Measurements from ENCODE around the gene GATA1.

The GATA1 gene

GRCh38 chrX:48770296-48770695 is 16.1 kb upstream of the GATA1 start:
- TF ChIP-seq CTCF (IDR thresholded peaks at IDR 0.05; ENCODE audit: low read depth, low read length), result no peak
- H3K4me3 ChIP-seq (ENCODE audit: low read depth, low read length), result no peak overlapping the region

GRCh38 chrX:48772602-48773001 is 13.8 kb upstream of the GATA1 start:
- no peak for TF ChIP-seq CTCF (IDR thresholded peaks at IDR 0.05; ENCODE audit: low read depth, low read length)
- H3K4me3 ChIP-seq (ENCODE audit: low read depth, low read length), result no peak overlapping the region

GRCh38 chrX:48776818-48777439 is 9.5 kb upstream of the GATA1 start:
- TF ChIP-seq CTCF (IDR thresholded peaks at IDR 0.05; ENCODE audit: low read depth, low read length), result no peak
- no peak overlapping the region for H3K4me3 ChIP-seq (ENCODE audit: low read depth, low read length)

GRCh38 chrX:48779399-48779798 is 7.0 kb upstream of the GATA1 start:
- no peak overlapping the region for H3K4me3 ChIP-seq (ENCODE audit: low read depth, low read length)
- TF ChIP-seq CTCF (IDR thresholded peaks at IDR 0.05; ENCODE audit: low read depth, low read length), result no peak

- H3K4me3 ChIP-seq (ENCODE audit: low read depth, low read length), result no peak overlapping the region
- no peak for TF ChIP-seq CTCF (IDR thresholded peaks at IDR 0.05; ENCODE audit: low read depth, low read length)
Observed at GRCh38 chrX:48781705-48782104, 4.7 kb upstream of the GATA1 start.

GRCh38 chrX:48782216-48782615 is 4.2 kb upstream of the GATA1 start:
- TF ChIP-seq CTCF (IDR thresholded peaks at IDR 0.05; ENCODE audit: low read depth, low read length), result no peak
- no peak overlapping the region for H3K4me3 ChIP-seq (ENCODE audit: low read depth, low read length)

- TF ChIP-seq CTCF (IDR thresholded peaks at IDR 0.05; ENCODE audit: low read depth, low read length), result no peak
- H3K4me3 ChIP-seq (ENCODE audit: low read depth, low read length), result no peak overlapping the region
Observed at GRCh38 chrX:48782795-48783194, 3.6 kb upstream of the GATA1 start.

All from WI38 (cell line).